Measurements from ENCODE around the gene ETDC. TPM values are rescaled to one million over a fixed set of nuclear protein-coding genes. Genes with fewer than 3 reads are reported as not detected.
A peak's percentile ranks its signal among the peaks of the same experiment; 100 is the strongest.

The ETDC gene
- total and polyA plus RNA-seq, 2 of the 4 experiments (the other 2 are of a cell fraction) = not detected

DNA sequence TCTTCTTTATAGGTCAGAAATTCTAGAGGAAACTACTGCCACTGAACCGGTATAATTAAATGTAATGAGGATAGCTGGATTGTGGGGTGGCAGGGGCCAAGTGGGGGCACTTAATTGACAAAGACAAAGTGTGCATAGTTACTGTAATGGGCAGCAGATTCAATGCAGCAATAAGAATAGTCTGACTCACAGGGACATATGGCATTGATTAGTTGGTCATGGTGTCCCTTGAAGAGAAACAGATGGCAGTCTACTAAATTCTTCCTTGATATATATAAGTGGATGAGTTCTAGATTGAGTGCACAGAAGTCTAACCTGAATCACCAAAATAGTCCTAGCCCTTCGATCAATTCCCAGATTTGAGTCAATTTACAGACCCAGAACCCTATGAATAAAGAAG lies 31.6 kb downstream of the ETDC start:
- TF ChIP-seq RCOR1 (IDR thresholded peaks at IDR 0.05; ENCODE audit: insufficient replicate concordance, low read length) = no peak
- no peak for TF ChIP-seq MAFK (IDR thresholded peaks at IDR 0.05; ENCODE audit: low read depth, low read length)
- no peak for TF ChIP-seq MAZ (IDR thresholded peaks at IDR 0.05; ENCODE audit: borderline replicate concordance, low read depth, low read length)
- TF ChIP-seq CHD1 (IDR thresholded peaks at IDR 0.05; ENCODE audit: low read depth, low read length) = no peak
- no peak for TF ChIP-seq USF2 (IDR thresholded peaks at IDR 0.05; ENCODE audit: low read depth, low read length)
- TF ChIP-seq SMC3 (IDR thresholded peaks at IDR 0.05; ENCODE audit: low read depth, low read length) = no peak
- TF ChIP-seq ELK1 (IDR thresholded peaks at IDR 0.05; ENCODE audit: borderline replicate concordance, low read depth, low read length) = no peak
- TF ChIP-seq RFX5 (IDR thresholded peaks at IDR 0.05; ENCODE audit: low read depth, low read length) = no peak
- TF ChIP-seq POLR2A (IDR thresholded peaks at IDR 0.05; ENCODE audit: low read depth, low read length) = no peak
- TF ChIP-seq CTCF (conservative IDR thresholded peaks at IDR 0.05; ENCODE audit: low read depth, low read length) = no peak
- TF ChIP-seq CEBPB (IDR thresholded peaks at IDR 0.05; ENCODE audit: low read depth, low read length) = no peak
- TF ChIP-seq BHLHE40 (IDR thresholded peaks at IDR 0.05; ENCODE audit: low read depth, low read length) = no peak
- TF ChIP-seq RAD21 (IDR thresholded peaks at IDR 0.05; ENCODE audit: low read length) = no peak
- Histone ChIP-seq H2BK15ac (ENCODE audit: low read depth, low read length) (no peak overlapping the region), H3K4me1 (ENCODE audit: control insufficient read depth, insufficient read depth, low read length) (peaks cover 2% of the 10 kb centered on the region; the same call in 1 of the 2 replicates), H2BK20ac (ENCODE audit: low read depth, low read length) (no peak overlapping the region), H4K91ac (ENCODE audit: insufficient read depth, low read depth, low read length) (no peak overlapping the region), H2BK120ac (ENCODE audit: low read depth, low read length) (no peak overlapping the region), H2AK5ac (ENCODE audit: low read depth, low read length) (no peak overlapping the region), H4K5ac (ENCODE audit: low read depth, low read length) (no peak overlapping the region), H3K14ac (replicated peaks; ENCODE audit: low read depth, low read length) (no peak overlapping the region), H3K36me3 (ENCODE audit: control insufficient read depth, insufficient read depth, low read length) (0 out of 2 replicates have a peak, but pooled peaks cover 2% of the 10 kb centered on the region), H3K23ac (ENCODE audit: low read depth, low read length) (no peak overlapping the region), H3K9me3 (ENCODE audit: control insufficient read depth, insufficient read depth, low read length) (no peaks in the 10 kb centered on the region), H4K8ac (ENCODE audit: low read depth in 2 of 2, low read length in 2 of 2) (no peak overlapping the region), H3K9ac (ENCODE audit: low read depth, low read length) (no peak overlapping the region), H3K56ac (ENCODE audit: extremely low read depth, insufficient read depth, low read length) (no peak overlapping the region), H3K27me3 (ENCODE audit: control insufficient read depth, insufficient read depth, low read length) (no peaks in the 10 kb centered on the region), H3K18ac (ENCODE audit: low read depth, low read length) (no peak overlapping the region), H3K4ac (ENCODE audit: low read depth, low read length) (no peak overlapping the region), H2AFZ (replicated peaks; ENCODE audit: low read length, poor library complexity) (no peak overlapping the region), H3K79me1 (ENCODE audit: low read depth in 1 of 2, low read length in 2 of 2) (peaks cover 4 to 25% of the 10 kb centered on the region in 2 experiments; a peak in 3 of 4 replicates), H3K27ac (ENCODE audit: insufficient read depth, low read length) (no peak overlapping the region), H3K4me3 (ENCODE audit: insufficient read depth, low read depth, low read length) (no peak overlapping the region), H2AK9ac (replicated peaks; ENCODE audit: low read depth, low read length, poor library complexity) (no peak overlapping the region), H2BK5ac (ENCODE audit: low read depth, low read length, poor library complexity, severe bottlenecking) (no peak overlapping the region), H3K9me1 (ENCODE audit: insufficient read depth, low read length) (0 out of 2 replicates have a peak, but pooled peaks cover 3% of the 10 kb centered on the region), H3K4me2 (ENCODE audit: low read depth, low read length) (peak overlapping the region; percentile 49), H4K20me1 (ENCODE audit: insufficient read depth, low read length) (0 out of 2 replicates have a peak, but pooled peaks cover 6% of the 10 kb centered on the region)
- ChIA-PET CTCF (no interaction called here), POLR2A (ENCODE audit: unreplicated experiment) (no interaction called here)
- ATAC-seq (ENCODE audit: low read depth) (no peak), DNase-seq (peak; percentile 65)
- WGBS, 2 experiments (ENCODE audit: extremely low coverage in 2 of 2, insufficient read length in 1 of 2) = 50% methylated on average over 1 of the region's 2 CpGs; no CpG with 5 or more reads in 1 of the 2 experiments
- intact Hi-C loops (cut with micrococcal nuclease) = no loop called here
- dilution Hi-C loops (cut with HindIII; ENCODE audit: low sequenced_read_pairs, unreplicated experiment) = no loop called here
- no TSS peak for BruUV-seq (replicated peaks)
- in situ Hi-C loops (cut with MboI; ENCODE audit: low sequenced_read_pairs) = no loop called here
